Pancreas (tissue), 10 donors: ENCODE data around the gene TUBB6. TPM values are rescaled to one million over a fixed set of nuclear protein-coding genes. Genes with fewer than 3 reads are reported as not detected.

Source experiments
- ATAC-seq, 4 donors: fragments of 200-7000 bp; cut with Tn5 transposase; one replicate each; pipeline versions ENCODE4 v1.8.0 to v1.9.1; 2020; ENCODE audit warnings: mild to moderate bottlenecking in 4 of 4, moderate library complexity in 4 of 4
- DNase-seq, 6 donors: peaks; one replicate each; pipeline ENCODE4 v3.0.0-alpha.2; 2020
- FAIRE-seq: peaks from 2 replicates; lab custom pipeline; 2012; peaks lifted over from hg19 to GRCh38; lab: Jason Lieb, UNC
- H3K27ac ChIP-seq, 4 donors: fragments of 200-600 bp; sonication (generic); 1 replicate in 3 of 4; 2 replicates in 1 of 4; pipeline versions ENCODE4 v1.5.0 to v1.8.0; 2020
- H3K27me3 ChIP-seq, 4 donors: fragments of 200-600 bp; one replicate each; pipeline ENCODE4 v1.8.0; 2021
- H3K36me3 ChIP-seq, 3 donors: fragments of 200-600 bp; sonication (generic) in 1 of 3; one replicate each; pipeline versions ENCODE4 v1.5.0 to v1.8.0; 2020 to 2021
- H3K4me1 ChIP-seq, 3 donors: fragments of 200-600 bp; one replicate each; pipeline ENCODE4 v1.8.0; 2021
- H3K4me3 ChIP-seq, 4 donors: fragments of 200-600 bp; sonication (generic) in 2 of 4; one replicate each; pipeline versions ENCODE4 v1.5.0 to v1.8.0; 2020 to 2021
- H3K9me3 ChIP-seq, 4 donors: fragments of 200-600 bp; one replicate each; pipeline ENCODE4 v1.8.0; 2021
- WGBS, 2 donors: extraction: QIAGEN DNeasy Blood & Tissue Kit; methylation state at CpG; one replicate each; pipeline ENCODE4 v1.1.7; 2013; 5-methylcytosine and 5-hydroxymethylcytosine counted together
- intact Hi-C, 3 donors: fragments of 100-400 bp; cut with DNase I; formaldehyde crosslinking; loops; one replicate each; pipeline versions ENCODE4 v1.11.1 to v1.14.2; 2022
- polyA plus RNA-seq, 2 donors: library from polyadenylated mRNA; stranded (reverse); fragments of 200-250 nt; gene quantifications; one replicate each; pipeline ENCODE4 v1.2.3, GENCODE V29; 2013
- total RNA-seq, 6 donors: library from RNA; stranded (reverse); fragmentation: NEBNext Ultra II Directional in 4 of 6; extraction: Animal tissue kit (Norgen Biotek cat#: 25700) in 4 of 6; gene quantifications; one replicate each; pipeline versions ENCODE4 v1.2.1 to v1.2.4, GENCODE V29; 2021 to 2023
- TF ChIP-seq, protein P1 (sequence below), 4 donors: fragments of 200-600 bp; sonication (generic) in 3 of 4; IDR thresholded peaks; one replicate each; pipeline versions ENCODE4 v1.5.0 to v1.8.0; 2021; ENCODE audit warnings: antibody characterized with exemption in 4 of 4
- donor health status: healthy with polysubstance abuse.
- donor health status: DM: no; HTN: no; CAD: no; lungs with moderate emphysema.
- donor health status: DM: no; HTN: no; CAD: no.
- donor health status: control.
- donor health status: control.
- donor health status: Bipolar disorder and iron deficiency.
- donor health status: DM: yes; HTN: yes; CAD: no.
- donor health status: DM: no; HTN: no; CAD: no.
- donor health status: DM: no; HTN: no; CAD: no.
- donor health status: DM: yes; HTN: yes; CAD: no.

The TUBB6 gene
- total and polyA plus RNA-seq, 8 donors, result 18.0 to 35.0 (median 26.2) TPM

DNA sequence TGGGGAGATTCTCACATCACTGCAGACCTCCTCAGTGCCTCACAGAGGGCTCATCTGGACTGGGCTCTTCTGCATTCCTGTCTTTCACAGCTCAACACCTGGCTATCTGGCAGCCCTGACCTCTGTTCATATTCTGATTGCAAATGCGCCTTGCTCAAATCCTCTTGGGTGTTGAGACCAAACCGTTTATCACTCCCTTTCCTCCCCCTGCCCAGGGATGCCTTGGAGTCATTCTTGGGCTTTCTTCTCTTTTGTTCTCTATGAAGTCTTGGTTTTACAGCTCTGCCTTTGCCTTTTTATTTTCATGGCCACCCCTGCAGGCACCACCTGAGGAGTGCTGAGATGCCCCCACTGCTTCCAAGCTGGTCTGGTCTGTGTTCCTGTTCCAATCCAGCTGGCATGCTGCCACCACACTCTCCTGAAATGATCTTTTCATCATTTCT is 26.3 kb downstream of the TUBB6 start:
- intact Hi-C loops, result no loop called here
- TF ChIP-seq, protein P1, sequence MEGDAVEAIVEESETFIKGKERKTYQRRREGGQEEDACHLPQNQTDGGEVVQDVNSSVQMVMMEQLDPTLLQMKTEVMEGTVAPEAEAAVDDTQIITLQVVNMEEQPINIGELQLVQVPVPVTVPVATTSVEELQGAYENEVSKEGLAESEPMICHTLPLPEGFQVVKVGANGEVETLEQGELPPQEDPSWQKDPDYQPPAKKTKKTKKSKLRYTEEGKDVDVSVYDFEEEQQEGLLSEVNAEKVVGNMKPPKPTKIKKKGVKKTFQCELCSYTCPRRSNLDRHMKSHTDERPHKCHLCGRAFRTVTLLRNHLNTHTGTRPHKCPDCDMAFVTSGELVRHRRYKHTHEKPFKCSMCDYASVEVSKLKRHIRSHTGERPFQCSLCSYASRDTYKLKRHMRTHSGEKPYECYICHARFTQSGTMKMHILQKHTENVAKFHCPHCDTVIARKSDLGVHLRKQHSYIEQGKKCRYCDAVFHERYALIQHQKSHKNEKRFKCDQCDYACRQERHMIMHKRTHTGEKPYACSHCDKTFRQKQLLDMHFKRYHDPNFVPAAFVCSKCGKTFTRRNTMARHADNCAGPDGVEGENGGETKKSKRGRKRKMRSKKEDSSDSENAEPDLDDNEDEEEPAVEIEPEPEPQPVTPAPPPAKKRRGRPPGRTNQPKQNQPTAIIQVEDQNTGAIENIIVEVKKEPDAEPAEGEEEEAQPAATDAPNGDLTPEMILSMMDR (IDR thresholded peaks at IDR 0.05), result no peak
- FAIRE-seq (no peak), ATAC-seq (no peak), DNase-seq (peak in 1 of 6 donors; percentile 24)
- Histone ChIP-seq H3K4me1 (no peaks in the 10 kb centered on the region), H3K27me3 (no peaks in the 10 kb centered on the region), H3K9me3 (no peaks in the 10 kb centered on the region), H3K36me3 (peaks cover 0 to 14% (median 0%) of the 10 kb centered on the region in 3 donors), H3K27ac (no peak overlapping the region), H3K4me3 (no peak overlapping the region)
- WGBS, 2 donors, result 67 to 73% methylated on average over 2 of the region's 2 CpGs

DNA sequence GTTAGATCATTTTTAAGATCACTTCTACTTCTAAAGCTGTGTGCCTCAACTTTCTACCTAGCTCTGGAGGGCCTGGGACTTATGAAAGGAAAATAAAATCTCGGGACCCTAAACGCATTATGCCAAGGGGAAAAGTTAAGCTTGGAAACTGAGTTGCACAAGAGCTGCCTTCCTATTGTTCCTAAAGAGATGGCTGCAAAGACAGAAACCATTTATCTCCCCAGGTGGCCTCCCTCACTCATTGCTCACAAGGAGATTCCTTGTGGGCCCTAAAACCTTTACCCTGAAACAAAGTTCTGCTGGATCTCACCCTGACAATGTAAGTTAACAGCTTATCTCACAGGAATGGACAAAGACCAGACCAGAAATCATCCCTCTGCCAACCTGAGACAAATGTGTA is 26.8 kb downstream of the TUBB6 start:
- FAIRE-seq, result no peak
- TF ChIP-seq, protein P1 (IDR thresholded peaks at IDR 0.05), result no peak
- ATAC-seq, result no peak
- Histone ChIP-seq H3K9me3 (no peaks in the 10 kb centered on the region), H3K4me1 (no peaks in the 10 kb centered on the region), H3K4me3 (no peak overlapping the region), H3K36me3 (peaks cover 0 to 14% (median 0%) of the 10 kb centered on the region in 3 donors), H3K27ac (no peak overlapping the region), H3K27me3 (no peaks in the 10 kb centered on the region)
- 90% methylated on average over 2 of the region's 2 CpGs for WGBS, 2 donors
- DNase-seq, result no peak
- intact Hi-C loops, result no loop called here

DNA sequence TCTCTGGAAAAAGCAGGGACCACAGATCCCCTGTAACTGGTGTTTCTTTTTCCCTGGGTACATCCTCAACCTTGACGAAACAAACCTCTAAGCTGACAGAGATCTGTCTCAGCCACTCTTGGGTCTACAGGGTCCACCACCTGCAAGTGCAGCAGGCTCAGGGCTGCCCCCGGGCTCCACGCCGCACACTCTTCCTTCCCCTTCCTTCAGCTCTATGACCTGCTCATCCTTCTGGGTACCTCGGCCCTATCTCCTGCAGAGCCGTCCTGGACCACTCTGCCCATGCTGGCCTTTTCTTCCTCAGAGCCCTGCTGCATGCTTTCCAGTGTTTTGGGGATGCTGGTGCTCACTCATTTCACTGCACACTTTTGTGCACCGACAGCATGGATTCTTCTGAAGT is 27.5 kb downstream of the TUBB6 start:
- no peak for FAIRE-seq
- H3K4me3 ChIP-seq, result no peak overlapping the region
- peaks cover 0 to 14% (median 0%) of the 10 kb centered on the region in 3 donors for H3K36me3 ChIP-seq
- no peaks in the 10 kb centered on the region for H3K9me3 ChIP-seq
- ATAC-seq, result no peak
- 93% methylated on average over 7 of the region's 7 CpGs for WGBS, 2 donors
- H3K27ac ChIP-seq, result no peak overlapping the region
- no peaks in the 10 kb centered on the region for H3K4me1 ChIP-seq
- TF ChIP-seq, protein P1 (IDR thresholded peaks at IDR 0.05), result no peak
- no peaks in the 10 kb centered on the region for H3K27me3 ChIP-seq
- DNase-seq, result peak in 1 of 6 donors; percentile 26
- intact Hi-C loops, result no loop called here

DNA sequence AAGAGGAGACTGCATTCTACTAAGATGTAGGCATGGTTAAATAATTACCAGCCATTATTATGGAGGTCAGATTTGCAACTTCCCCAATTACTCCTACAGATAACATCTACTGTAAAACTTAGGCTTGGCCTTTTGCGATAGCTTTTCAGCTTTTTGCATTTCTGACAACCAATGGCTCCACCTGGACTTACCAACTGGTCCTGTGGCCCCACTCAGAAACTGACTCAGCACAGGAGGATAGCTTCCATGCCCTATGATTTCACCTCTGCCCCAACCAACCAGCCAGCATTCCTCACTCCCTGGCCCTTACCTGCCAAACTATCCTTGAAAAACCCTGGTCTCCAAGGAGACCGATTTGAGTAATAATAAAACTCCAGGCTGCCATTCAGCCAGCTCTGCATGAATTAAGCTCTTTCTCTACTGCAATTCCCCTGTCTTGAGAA is 28.2 kb downstream of the TUBB6 start:
- TF ChIP-seq, protein P1 (IDR thresholded peaks at IDR 0.05), result no peak
- no peaks in the 10 kb centered on the region for H3K27me3 ChIP-seq
- peak in 3 of 4 donors; percentile 27 to 66 (median 41) for ATAC-seq
- H3K27ac ChIP-seq, result no peak overlapping the region
- H3K36me3 ChIP-seq, result peaks cover 0 to 14% (median 0%) of the 10 kb centered on the region in 3 donors
- intact Hi-C loops, result no loop called here
- WGBS, 2 donors, result 73 to 84% methylated on average over 2 of the region's 2 CpGs
- no peak for DNase-seq
- H3K9me3 ChIP-seq, result no peaks in the 10 kb centered on the region
- H3K4me3 ChIP-seq, result no peak overlapping the region
- FAIRE-seq, result no peak
- no peaks in the 10 kb centered on the region for H3K4me1 ChIP-seq

DNA sequence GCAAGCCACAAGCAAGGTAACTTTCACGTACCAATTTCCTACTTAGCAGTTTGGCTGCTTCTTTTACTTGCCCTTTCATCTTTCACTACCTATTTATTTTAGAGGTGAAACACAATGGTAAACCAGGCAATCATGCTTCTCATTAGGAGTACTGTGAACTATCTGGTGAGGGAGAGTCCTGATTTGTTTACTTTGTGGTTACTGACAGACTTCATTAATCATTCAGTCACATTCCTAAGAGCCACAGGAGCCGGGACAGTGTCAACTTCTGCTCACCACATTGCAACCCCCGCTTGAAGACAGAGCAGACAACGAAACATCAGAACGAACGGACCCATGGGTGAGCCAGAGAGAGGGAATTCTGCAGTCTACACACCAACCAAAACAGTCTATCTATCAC is 28.8 kb downstream of the TUBB6 start:
- ATAC-seq, result peak in 2 of 4 donors; percentile 36 to 63
- Histone ChIP-seq H3K27ac (no peak overlapping the region), H3K4me1 (no peaks in the 10 kb centered on the region), H3K27me3 (no peaks in the 10 kb centered on the region), H3K4me3 (no peak overlapping the region), H3K36me3 (peaks cover 0 to 14% (median 0%) of the 10 kb centered on the region in 3 donors), H3K9me3 (no peaks in the 10 kb centered on the region)
- WGBS, 2 donors, result 68 to 77% methylated on average over 6 of the region's 6 CpGs
- DNase-seq, result no peak
- FAIRE-seq, result no peak
- intact Hi-C loops, result no loop called here
- TF ChIP-seq, protein P1 (IDR thresholded peaks at IDR 0.05), result no peak
